SKM-1 (cell line): Measurements from ENCODE around the gene RASAL2.
"Not testable (repeated sequence)": the region's sequence is repeated elsewhere in the genome, so short reads cannot be mapped to it uniquely, and the experiment has no call there.

Source experiments
- DNase-seq: peaks from one replicate; lab custom pipeline; 2025; ENCODE audit not compliant: unreplicated experiment; lab: John Stamatoyannopoulos, UW

Gene RASAL2

DNA sequence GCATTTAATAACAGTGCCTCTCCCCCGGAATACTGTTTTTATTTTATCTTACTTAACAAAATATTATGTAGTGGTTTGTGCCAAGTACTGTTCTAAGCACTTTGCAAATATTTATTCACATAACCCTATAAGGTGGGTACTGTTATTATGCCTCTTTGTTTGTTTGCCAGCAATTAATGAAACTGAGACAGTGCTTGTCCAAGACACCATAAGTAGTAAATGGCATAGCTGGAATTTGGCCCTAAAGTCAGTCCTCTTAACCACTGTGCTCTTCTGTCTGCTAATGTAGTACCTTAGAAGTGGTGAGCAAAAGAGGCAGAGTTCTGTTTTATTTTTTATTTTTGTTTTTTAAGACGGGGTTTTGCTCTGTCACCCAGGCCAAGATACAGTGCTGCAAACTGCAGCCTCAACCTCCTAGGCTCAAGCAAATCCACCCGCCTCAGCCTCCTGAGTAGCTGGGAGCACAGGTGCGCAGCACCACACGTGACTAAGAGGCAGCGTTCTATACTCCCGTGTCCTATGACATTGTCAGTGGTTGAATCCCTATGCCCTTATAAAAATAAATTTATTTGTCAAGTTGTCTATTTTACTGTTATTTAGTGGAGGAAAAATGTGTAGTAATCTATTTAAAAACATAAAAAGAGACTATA, 237.1 kb downstream of the RASAL2 start:
- DNase-seq: no peak

- DNase-seq: no peak
These were observed 241.5 kb downstream of the RASAL2 start for GRCh38 chr1:178335426-178335825.

DNA sequence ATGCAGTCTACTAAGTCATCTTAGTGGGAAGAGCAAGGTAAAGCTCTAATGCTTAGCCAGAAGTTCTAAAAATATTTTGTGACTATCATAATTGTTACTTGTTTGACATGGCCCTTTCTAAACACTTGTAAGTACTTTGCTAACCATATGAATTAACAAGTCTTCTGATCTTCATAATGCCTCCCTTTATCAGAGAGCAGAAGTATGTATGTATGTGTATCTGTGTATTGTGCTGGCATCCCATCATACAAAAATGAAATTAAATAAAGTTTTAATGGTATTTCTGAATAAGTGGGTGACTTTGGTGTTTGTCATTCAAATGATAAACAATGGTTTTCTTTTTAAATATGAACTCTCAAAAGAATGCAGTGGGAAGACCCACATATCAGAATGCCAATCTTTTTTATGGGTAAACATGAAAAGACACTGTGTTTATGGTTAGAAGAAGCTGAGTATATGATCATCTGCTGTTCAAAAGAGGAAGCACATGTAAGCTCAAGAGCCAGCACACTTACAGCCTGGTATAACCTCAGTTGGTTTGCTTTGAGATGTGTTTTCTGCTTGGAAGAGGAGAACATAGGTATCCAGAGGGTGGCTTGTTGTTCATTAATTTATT, 243.3 kb downstream of the RASAL2 start:
- peak; percentile 53 for DNase-seq

DNA sequence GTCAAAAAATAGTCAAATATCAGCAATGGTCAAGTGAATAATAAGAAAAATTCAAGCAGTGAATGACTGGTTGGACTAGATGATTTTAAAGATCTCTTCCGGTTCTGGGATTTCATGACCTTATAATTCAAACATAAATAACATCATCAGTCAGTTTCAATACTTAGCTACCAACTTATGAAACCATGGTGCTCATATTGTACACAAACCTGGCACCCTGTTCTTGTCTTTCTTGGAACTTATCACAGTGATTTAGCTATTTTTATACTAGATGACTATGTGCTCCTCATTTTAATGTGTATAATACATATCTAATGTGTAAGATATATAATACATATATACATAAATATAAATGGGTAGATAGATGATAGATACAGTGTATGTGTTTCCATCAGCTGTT, 245.9 kb downstream of the RASAL2 start:
- no peak for DNase-seq

DNA sequence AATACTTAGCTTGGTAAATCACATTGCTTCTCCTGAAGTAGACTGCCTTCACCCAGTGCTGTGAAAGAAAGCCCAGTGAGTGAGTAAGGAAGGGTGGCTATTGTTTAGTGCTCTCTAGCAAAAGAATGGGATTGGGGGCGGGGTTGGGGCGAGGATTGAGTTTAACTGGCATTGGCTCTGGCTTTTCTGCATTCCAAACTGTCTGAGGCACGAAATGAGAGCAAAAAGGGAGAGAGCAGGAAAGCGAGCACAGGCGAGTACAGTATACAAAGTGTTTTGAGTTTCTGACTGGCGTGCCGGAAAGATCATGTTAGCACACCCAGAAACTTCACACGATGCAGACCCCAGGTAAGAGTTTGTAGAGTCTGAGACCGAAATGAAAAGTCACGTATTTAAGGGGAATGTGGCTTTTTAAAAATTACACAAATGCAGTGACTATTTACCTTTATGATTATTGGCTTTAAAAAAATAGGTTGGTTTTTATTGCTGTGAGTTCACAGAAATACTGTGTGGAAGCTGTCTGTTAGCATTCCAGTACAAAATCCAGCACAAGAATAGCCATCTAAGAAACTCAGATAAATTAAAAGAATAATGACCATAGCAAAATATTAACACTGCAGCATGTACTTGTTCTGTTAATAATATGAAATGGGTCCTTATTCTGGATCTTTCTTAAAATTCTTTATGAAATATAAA, 247.5 kb downstream of the RASAL2 start:
- DNase-seq: no peak

DNA sequence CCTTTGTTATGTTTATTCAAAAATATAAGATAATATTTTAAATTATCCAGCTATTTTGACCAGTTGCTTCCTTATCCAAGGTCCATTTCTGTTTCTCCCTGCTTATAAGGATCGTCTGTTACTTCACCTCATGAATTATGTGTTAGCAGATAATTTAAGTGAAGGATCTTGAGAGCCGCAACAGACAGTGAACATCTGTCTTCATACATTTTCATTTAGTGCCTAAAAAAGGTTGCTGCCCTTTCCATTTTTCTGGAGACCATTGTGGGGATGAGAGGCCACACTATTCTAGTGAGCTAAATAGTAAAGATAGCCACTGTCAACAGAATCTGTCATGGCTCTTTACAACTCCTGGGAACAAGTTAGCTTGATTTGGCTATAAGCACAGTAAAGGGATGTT, 248.8 kb downstream of the RASAL2 start:
- no peak for DNase-seq

- DNase-seq: peak; percentile 97
These were observed 250.7 kb downstream of the RASAL2 start for GRCh38 chr1:178344513-178345091.

GRCh38 chr1:178345238-178345637, 251.3 kb downstream of the RASAL2 start:
- no peak for DNase-seq

- no peak for DNase-seq
These were observed 251.9 kb downstream of the RASAL2 start for GRCh38 chr1:178345807-178346206.

GRCh38 chr1:178349801-178350200, 255.9 kb downstream of the RASAL2 start:
- no peak for DNase-seq

- not testable (repeated sequence) for DNase-seq
These were observed 258.0 kb downstream of the RASAL2 start for GRCh38 chr1:178351911-178352310.

DNA sequence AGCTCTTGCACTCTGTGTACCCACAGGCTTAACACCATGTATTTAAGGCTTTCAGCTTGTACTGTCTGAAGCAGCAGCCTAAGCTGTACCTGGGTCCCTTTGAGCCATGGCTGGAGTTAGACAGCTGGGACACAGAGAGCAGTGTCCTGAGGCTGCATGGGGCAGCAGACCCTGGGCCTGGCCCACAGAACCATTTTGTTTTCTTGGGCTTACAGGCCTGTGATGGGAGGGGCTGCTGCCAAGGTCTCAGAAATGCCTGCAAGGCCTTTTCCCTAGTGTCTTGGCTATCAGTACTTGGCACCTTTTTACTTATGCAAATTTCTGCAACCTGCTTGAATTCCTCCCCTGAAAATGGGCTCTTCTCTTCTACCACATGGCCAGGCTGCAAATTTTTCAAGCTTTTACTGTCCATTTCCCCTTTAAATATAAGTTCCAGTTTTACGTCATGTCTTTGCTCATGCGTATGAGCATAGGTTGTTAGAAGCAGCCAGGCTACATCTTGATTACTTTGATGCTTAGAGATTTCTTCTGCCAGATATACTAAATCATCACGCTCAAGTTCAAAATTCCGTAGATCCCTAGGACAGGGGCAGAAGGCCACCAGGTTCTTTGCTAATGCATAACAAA, 259.0 kb downstream of the RASAL2 start:
- DNase-seq: no peak

GRCh38 chr1:178353524-178353923, 259.6 kb downstream of the RASAL2 start:
- no peak for DNase-seq

- no peak for DNase-seq
These were observed 260.9 kb downstream of the RASAL2 start for GRCh38 chr1:178354816-178355215.

DNA sequence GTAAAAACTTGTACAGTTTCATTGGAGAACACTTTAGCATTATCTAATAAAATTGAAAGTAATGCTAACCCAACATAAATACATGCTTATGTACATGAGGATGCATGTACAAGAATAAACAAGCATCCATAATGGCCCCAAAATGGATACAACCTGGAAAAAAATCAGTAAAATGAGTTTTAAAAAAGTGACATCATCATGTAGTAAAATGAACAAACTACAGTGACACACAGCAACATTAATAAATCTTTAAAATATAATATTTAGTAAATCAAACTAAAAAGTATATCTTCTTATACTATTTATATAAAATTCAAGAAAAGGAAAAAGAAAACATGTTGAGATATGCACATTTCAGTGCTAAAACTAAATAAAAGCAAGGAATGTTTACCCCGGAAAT, 262.4 kb downstream of the RASAL2 start:
- no peak for DNase-seq

DNA sequence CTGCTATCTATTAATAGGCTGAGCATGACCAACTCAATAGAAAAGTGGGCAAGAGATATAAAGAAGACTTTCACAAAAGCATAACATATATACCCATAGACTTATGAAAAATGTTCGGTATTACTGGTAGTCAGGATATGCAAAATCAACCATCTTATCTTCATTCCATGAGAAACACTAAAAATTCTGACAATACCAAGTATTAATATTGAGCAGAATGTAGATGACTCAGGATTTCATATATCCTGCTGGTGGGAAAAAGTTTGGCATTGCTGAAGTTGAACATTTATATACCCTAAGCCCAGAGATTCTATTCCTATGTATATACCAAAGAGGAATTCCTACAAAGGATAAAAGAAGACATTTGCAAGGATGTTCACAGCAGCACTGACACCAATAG, 264.6 kb downstream of the RASAL2 start:
- no peak for DNase-seq

DNA sequence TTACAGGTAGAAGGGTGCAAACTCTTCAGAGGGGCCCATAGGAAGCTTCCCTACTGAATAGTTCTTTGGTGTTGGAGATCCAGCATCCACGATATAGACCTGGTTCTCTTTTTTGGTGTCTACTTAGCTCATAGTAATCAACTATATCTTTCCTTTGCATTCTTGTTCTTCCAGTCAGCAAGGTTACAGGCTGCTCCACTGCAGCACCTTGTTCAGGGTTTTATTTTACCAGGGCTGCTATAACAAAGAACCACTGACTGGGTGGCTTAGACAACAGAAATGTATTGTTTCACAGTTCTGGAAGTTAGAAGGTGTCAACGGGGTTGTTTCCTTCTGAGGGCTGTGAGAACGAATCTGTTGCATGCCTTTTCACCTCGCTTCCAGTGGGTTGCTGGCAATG, 266.5 kb downstream of the RASAL2 start:
- DNase-seq: no peak

- no peak for DNase-seq
These were observed 267.9 kb downstream of the RASAL2 start for GRCh38 chr1:178361847-178362246.

DNA sequence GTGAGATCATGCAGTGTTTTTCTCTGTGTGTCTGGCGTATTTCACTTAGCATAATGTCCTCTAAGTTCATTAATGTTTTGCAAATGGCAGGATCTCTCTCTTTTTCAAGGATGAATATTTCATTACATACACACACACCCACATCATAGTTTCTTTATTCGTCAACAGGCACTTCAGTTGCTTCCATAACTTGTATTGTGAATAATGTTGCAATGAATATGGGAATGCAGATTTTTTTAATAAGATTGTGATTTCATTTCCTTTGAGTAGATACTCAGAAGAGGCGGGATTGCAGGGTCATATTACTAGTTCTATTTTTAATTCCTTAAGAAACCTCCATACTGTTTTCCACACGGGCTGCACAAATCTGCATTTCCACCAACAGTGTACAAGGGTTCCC, 268.8 kb downstream of the RASAL2 start:
- no peak for DNase-seq

- DNase-seq: no peak
These were observed 270.9 kb downstream of the RASAL2 start for GRCh38 chr1:178364782-178365181.

- DNase-seq: no peak
These were observed 273.2 kb downstream of the RASAL2 start for GRCh38 chr1:178367151-178367550.

GRCh38 chr1:178368208-178368607, 274.3 kb downstream of the RASAL2 start:
- DNase-seq: no peak
